IMR-90 (cell line): ENCODE data around the gene NFIA.

Experiments
- BHLHE40 ChIP-seq: fragments of 150-350 bp; IDR thresholded peaks from 2 replicates; pipeline ENCODE4 v1.6.1; 2016; ENCODE audit warnings: mild to moderate bottlenecking, low read depth, low read length
- CEBPB ChIP-seq: IDR thresholded peaks from 2 replicates; pipeline ENCODE4 v1.6.1; 2012; ENCODE audit warnings: low read depth, low read length, improper control_type of control experiment
- CHD1 ChIP-seq: IDR thresholded peaks from 2 replicates; pipeline ENCODE4 v1.6.1; 2012; ENCODE audit warnings: low read depth, low read length, improper control_type of control experiment
- MAFK ChIP-seq: IDR thresholded peaks from 2 replicates; pipeline ENCODE4 v1.6.1; 2012; ENCODE audit warnings: low read depth, low read length, improper control_type of control experiment
- MXI1 ChIP-seq: IDR thresholded peaks from 2 replicates; pipeline ENCODE4 v1.6.1; 2012; ENCODE audit warnings: low read depth, mild to moderate bottlenecking, low read length, moderate library complexity, borderline replicate concordance
- POLR2A ChIP-seq: IDR thresholded peaks from 2 replicates; pipeline ENCODE4 v1.6.1; 2012; ENCODE audit warnings: mild to moderate bottlenecking, low read depth, low read length
- RFX5 ChIP-seq: IDR thresholded peaks from 2 replicates; pipeline ENCODE4 v1.8.0; 2012; ENCODE audit warnings: low read depth, mild to moderate bottlenecking, low read length, moderate library complexity
- SMC3 ChIP-seq: fragments of 150-350 bp; IDR thresholded peaks from 2 replicates; pipeline ENCODE4 v1.6.1; 2016; ENCODE audit warnings: low read depth, mild to moderate bottlenecking, antibody characterized with exemption, low read length, moderate library complexity
- TF ChIP-seq, protein P1 (sequence below): conservative IDR thresholded peaks from 2 replicates; pipeline ENCODE4 v1.5.1; 2012; ENCODE audit warnings: mild to moderate bottlenecking, low read depth, low read length, improper control_type of control experiment
- TF ChIP-seq, protein P2 (sequence below): fragments of 150-350 bp; IDR thresholded peaks from 2 replicates; pipeline ENCODE4 v1.6.1; 2016; ENCODE audit warnings: low read depth, mild to moderate bottlenecking, low read length, moderate library complexity, borderline replicate concordance

DNA sequence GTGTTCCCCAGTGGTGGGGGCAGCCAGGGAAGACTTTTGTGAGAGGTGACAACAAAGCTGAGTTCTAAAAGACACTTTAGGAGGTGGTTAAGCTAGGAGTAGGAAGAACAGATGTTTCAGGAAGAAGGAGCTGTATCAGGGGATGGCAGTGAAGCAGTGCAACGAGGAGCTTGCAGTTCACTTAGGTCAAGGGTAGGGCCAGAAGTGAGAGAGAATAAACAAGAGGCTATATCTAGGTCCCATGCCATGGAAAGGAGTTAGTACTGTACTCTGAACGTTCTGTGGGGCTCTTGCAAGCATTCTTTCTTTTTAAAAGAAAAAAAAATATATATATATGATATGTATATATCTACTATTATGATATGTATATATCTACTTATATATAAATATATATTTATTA is 244.4 kb downstream of the NFIA start:
- TF ChIP-seq CHD1 (no peak), POLR2A (no peak), MXI1 (no peak), RFX5 (no peak), SMC3 (no peak), CEBPB (no peak), BHLHE40 (no peak), MAFK (no peak)
- TF ChIP-seq, protein P1, sequence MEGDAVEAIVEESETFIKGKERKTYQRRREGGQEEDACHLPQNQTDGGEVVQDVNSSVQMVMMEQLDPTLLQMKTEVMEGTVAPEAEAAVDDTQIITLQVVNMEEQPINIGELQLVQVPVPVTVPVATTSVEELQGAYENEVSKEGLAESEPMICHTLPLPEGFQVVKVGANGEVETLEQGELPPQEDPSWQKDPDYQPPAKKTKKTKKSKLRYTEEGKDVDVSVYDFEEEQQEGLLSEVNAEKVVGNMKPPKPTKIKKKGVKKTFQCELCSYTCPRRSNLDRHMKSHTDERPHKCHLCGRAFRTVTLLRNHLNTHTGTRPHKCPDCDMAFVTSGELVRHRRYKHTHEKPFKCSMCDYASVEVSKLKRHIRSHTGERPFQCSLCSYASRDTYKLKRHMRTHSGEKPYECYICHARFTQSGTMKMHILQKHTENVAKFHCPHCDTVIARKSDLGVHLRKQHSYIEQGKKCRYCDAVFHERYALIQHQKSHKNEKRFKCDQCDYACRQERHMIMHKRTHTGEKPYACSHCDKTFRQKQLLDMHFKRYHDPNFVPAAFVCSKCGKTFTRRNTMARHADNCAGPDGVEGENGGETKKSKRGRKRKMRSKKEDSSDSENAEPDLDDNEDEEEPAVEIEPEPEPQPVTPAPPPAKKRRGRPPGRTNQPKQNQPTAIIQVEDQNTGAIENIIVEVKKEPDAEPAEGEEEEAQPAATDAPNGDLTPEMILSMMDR, result no peak
- TF ChIP-seq, protein P2, sequence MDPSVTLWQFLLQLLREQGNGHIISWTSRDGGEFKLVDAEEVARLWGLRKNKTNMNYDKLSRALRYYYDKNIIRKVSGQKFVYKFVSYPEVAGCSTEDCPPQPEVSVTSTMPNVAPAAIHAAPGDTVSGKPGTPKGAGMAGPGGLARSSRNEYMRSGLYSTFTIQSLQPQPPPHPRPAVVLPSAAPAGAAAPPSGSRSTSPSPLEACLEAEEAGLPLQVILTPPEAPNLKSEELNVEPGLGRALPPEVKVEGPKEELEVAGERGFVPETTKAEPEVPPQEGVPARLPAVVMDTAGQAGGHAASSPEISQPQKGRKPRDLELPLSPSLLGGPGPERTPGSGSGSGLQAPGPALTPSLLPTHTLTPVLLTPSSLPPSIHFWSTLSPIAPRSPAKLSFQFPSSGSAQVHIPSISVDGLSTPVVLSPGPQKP, result no peak
